Hypothalamus (tissue), 51 donors: ENCODE measurements around the gene KIN.
"Not testable (repeated sequence)": the region's sequence is repeated elsewhere in the genome, so short reads cannot be mapped to it uniquely, and the experiment has no call there.

Experiments
- DNase-seq, 51 donors: peaks; one replicate each; lab custom pipeline; 2025; lab: John Stamatoyannopoulos, UW

Gene KIN, protein sequence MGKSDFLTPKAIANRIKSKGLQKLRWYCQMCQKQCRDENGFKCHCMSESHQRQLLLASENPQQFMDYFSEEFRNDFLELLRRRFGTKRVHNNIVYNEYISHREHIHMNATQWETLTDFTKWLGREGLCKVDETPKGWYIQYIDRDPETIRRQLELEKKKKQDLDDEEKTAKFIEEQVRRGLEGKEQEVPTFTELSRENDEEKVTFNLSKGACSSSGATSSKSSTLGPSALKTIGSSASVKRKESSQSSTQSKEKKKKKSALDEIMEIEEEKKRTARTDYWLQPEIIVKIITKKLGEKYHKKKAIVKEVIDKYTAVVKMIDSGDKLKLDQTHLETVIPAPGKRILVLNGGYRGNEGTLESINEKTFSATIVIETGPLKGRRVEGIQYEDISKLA

DNA sequence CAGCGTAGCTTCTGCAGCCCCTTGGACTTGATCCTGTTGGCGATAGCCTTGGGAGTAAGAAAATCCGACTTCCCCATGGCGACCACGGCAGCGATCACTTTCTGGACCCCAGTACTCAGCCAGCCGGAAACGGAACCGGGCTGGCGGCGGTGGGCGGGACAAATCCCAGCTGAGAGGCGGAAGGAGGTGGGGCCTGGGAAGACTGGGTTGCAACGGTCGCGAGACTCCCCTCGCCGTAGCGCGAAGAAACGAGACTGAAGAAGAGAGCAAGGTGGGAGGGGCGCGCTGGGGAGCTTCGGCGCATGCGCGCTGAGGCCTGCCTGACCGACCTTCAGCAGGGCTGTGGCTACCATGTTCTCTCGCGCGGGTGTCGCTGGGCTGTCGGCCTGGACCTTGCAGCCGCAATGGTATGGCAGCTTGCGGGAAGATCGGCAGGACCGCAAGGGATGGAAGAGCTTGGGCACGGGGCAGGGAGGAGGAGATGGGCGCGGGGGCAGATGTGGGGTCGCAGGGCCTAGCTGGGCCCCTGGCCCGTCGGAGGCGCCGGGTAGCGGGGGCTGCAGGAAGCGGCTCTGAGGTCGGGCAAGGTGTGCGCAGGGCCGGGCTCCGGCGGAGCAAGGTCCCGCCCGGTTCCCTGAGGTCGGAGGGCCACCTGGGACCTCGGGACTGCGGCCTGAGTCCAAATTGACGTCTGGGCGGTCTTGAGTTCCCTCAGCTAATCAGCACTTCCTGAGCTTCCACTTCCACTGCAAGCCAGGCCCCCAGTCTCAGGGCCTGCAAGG, at the start of gene KIN, which contains the start of gene ATP5F1C:
TSS of gene KIN (minus strand) at position 137 of the 782 bp plus-strand sequence. CDS start at position 77, 60 bp downstream.
TSS of gene ATP5F1C (plus strand) at position 321 of the 782 bp plus-strand sequence. CDS start at position 352, 31 bp downstream.
- DNase-seq = peak; percentile 82 to 98 (median 95)

DNA sequence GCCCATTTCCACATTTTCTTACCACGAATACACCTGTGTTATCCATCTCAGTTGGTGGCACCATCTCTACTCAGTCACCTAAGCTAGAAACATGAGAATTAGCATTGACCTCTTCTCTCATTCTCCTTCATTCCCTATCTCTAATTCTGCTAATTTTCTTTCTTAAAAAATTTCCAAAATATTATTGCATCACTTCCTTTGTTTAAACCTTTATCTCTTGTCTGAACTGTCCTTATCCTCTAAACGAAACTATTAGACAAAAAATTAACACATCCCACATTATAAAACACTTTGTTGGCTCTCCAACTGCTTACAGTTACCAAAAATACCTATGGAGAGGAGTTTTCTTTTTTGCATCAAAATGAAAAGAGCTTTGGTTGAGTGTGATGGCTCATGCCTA, 48.8 kb upstream of the KIN start:
- DNase-seq = no peak

DNA sequence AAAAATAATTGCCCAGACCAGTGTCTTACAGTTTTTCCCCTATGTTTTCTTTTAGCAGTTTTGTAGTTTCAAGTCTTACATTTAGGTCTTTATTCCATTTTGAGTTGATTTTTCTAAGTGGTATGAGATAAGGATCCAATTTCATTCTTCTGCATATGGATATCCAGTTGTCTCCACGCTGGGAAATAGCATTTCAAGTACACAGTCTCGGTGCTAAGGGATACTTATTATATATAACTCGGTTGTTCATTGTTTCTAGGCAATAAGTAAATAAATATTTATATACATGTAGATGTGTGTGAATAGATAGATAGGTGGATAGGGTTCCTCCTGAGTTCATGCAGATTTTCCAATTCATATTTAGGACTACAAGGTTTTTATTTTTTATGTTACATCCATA, 46.5 kb upstream of the KIN start:
- DNase-seq = no peak

DNA sequence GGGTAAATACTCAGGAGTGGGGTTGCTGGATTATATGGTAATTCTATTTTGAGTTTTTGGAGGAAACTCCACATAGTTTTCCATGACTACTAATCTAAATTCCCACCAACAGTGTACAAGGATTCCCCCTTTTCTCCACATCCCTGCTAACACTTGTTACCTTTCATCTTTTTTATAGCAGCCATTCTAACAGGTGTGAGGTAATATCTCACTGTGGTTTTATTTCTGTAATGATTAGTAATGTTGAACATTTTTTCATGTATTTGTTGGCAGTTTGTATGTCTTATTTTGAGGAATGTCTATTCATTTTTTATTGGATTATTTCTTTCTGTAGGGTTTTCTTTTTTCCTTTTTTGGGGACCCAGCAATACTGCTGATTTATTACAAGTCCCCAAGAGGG, 45.4 kb upstream of the KIN start:
- DNase-seq = no peak

DNA sequence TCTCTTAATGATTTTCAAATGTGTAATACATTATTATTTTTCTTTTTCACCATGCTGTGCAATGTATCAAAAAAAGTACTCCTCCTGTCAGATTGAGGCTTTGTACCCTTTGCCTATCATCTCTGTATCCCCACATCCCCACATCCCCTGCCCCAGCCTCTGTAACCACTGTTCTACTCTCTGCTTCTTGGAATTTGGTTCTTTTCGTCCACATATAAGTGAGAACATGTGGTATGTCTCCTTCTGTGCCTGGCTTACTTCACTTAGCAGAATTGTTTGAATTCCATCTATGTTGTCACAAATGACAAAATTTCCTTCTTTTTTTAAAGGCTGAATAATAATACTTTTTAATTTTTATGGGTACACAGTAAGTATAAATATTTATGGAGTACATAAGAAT, 44.3 kb upstream of the KIN start:
- DNase-seq = no peak

DNA sequence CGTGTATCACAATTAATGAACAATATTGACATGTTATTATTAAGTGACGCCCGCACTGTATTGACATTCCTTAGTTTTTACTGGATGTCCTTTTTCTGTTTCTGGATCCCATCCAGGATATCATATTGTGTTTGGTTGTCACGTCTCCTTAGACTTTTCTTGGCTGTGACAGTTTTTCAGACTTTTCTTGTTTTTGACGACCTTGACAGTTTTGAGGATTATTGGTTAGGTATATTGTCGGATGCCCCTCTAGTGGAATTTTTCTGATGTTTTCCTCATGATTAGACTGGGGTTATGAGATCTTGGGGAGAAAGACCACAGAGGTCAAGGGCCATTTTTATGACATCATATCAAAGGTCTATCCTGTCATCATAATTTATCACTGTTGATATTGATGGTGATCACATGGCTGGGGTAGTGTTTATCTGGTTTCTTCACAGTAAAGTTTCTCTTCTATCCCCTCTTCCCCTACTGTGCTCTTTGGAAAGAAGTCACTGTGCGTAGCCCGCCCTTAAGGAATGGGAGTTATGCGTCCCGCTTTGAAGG, 41.6 kb upstream of the KIN start:
- DNase-seq = no peak

DNA sequence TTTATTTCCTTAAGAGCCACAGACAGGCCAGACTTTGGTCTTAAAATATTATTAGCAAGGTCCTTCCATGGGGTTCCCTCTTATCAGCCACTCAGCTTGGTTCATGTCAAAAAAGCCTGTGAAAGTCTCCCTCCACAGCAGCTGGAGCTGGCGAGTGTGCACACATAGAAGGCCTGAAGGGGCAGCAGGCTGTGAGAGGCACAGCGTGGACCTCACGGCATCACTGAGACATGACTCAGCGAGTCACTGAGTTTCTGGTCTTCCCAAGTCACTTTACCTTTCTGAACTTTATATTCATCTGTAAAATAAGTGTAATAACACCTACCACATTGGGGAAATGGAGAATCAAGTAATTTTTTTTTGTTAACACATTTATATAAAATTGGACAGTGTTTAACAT, 39.2 kb upstream of the KIN start:
- DNase-seq = no peak

DNA sequence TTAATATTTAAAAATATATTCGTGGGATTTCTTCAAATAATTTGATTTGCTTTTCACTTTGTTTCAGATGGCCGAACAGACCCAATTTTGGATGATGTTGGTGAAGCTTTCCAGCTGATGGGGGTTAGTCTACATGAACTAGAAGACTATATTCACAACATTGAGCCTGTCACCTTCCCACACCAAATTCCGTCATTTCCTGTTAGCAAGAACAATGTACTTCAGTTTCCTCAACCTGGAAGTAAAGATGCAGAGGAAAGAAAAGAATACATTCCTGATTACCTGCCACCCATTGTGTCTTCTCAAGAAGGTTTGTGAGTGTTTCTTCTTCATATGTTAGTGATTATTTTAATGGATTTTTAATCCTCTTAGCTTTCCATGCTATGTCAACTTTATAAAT, 36.5 kb upstream of the KIN start:
- no peak for DNase-seq

DNA sequence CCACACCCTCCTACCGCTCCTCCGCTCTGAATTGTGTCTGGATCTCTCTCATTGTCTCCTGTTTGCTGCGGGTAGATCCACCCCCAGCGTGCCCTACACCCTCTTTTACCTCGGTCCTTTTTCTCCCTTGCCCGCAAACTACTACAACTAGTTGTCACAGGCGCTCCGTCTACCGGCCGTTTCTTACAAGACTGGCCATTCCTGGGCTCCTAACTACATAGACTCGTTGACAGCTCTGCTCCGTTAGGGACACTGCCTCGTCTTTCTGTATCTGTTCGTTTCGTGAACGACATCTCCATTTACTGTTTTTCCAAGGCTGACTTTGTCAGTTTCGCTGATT, 31.3 kb upstream of the KIN start:
- peak in 33 of 51 donors; percentile 2 to 62 (median 31) for DNase-seq

DNA sequence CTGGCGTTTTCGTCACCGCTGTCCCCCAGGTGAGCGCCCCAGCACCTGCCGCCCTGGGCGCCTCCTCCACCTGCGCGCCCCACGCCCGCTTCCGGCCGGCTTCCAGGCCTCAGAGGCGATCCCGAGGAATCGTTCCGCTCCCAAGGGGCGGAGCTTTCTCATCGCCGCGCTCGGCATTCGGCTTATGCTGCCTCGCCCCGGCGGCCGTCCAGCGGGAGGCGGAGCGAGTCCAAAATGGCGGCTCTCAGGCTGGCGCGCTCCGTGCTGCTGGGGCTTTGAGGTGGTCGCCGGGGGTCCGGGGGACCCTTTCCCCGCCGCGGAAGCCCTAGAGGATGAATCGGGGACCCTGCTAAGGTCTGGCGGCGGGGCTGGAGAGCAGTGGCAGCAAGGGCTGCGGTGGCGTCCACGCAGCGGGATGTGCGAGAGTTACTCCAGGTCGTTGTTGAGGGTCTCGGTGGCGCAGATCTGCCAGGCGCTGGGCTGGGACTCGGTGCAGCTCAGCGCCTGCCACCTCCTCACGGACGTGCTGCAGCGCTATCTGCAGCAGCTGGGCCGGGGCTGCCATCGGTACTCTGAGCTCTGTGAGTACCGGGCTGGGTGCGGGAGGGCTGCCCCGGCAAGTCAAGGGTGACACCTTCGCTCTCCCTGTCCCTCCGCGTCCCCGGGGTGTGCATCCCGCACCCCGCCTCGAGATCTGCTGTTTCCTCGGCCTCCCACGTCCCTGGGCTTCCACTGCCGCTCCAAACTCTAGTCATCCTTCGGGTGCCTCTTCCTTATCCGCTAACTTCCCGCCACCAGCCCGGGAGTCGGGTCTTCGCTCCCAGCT, 30.7 kb upstream of the KIN start, which contains the start of gene TAF3:
TSS of gene TAF3 (plus strand) at position 211 of the 826 bp plus-strand sequence. CDS start at position 416, 205 bp downstream.
- peak; percentile 36 to 93 (median 80) for DNase-seq

DNA sequence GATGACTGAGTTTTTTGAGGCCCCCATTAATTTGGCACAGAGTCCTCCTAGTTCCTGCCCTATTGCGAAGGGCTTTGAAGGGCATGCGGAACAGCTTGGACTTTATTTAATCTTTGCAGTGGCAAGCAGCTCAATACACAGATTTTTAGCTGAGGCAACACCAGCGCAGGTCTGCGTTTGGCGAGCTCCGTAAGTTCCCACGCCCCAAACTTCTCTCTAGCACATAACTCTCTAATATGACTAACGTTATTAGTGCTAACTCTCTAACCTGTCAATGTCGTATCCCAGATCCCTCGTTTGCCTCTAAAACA, 30.1 kb upstream of the KIN start:
- no peak for DNase-seq

DNA sequence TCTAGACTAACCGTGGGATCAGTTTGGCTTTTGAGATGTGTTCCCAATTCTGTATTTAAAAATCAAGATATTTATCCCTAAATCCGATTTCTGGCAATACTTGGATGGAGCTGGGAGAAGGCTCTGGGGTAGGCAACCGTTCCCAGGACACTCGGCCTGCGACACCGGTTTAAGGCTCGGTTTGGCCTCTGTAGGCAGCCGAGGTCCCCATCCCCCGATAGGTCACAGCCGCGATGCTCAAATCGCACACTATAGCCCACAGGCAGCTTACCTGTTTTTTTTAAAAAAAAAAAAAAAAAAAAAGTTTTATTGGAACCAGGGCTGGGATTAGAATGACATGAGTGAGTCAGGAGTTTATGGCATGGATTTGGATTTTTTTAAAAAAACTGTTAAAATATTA, 29.8 kb upstream of the KIN start:
- no peak for DNase-seq

DNA sequence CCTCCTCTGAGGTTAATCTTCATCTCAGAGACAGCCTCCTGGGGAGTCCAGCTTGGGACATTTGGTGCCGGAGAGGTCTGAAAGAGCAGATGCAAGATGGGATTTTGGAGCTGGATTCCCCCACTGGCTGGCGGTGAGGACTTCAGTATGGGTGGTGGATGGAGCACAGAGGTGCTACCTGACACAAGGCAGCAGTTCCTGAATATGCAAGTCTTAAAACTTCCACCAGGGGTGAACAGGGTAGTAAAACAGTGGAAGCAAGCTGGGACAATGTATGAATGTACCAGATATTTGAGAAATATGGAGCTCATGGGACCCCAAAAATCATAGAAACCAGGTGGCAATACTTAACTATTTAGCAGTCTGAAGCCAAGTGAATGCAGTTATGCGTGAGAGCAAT, 25.7 kb upstream of the KIN start:
- no peak for DNase-seq

DNA sequence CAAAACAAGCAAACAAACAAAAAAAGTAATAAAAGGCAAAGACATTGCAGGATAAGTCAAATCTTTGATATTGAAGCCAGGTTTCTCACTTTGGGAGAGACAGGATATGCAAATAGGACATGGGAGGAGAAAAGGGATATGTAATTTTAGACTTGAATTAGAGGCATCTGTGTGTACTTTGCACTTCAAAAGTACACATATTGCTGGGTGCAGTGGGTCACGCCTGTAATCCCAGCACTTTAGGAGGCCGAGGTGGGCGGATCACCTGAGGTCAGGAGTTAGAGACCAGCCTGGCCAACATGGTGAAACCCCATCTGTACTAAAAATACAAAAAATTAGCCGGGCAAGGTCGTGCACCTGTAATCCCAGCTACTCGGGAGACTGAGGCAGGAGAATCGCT, 23.9 kb upstream of the KIN start:
- not testable (repeated sequence) for DNase-seq

DNA sequence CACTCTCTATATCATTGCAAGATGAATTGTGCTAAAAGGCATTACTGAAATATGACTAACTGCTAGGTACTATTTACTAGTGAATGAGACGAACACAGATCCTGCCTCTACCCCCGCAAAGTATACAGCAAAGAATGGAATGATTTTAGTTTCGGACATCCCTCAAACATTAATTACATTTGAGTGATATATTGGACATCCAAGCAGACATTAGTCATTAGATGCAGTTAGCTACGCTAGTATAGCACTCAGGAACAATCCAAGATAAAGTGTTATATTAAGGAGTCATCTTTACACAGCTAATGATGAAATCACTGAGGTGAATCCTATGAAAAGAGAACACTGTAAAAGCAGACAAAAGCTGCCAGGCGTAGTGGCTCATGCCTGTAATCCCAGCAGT, 23.2 kb upstream of the KIN start:
- no peak for DNase-seq

DNA sequence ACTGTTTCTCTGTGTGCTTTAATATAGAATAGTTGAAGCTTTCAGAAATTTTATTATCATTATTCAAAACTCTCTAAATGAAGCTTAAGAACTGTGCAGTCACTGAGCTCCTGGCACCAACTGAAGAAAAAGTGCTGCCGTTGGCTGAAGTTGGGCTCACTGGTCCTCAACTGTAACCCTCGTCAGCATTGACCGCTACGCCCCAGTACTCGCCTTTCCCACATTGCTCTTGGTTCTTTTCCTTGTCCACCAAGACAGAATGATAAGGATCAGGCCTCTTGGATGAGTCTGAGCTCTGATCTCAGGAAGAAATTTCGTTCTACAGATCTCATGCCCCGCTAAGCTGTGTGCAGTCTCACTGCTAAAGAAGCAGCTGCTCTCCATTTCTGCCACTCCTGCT, 22.6 kb upstream of the KIN start:
- DNase-seq = no peak

DNA sequence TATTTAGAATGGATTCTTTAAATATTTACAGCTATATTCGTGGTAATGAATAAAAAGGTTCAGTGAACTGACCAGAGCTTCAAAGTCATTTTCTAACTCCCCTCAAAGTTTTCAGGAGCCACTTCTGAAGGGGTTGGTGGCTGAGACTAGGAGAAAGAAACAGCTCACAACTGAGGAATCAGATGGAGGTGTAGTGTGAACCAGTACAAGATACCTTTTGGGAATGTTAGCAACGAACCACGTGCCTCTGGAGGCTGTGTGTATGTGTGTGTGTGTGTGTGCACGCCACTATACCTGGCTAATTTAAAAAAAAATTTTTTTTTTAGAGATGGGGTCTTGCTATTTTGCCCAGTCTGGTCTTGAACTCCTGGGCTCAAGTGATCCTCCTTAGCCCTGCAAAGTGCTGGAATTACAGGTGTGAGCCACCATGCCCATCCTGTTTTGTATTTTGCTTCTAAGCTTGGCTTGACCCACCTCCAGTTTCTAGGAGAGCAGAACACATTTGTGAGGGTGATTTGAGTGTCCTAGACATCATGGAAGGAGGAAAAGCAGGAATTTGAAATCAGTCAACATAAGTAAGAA, 21.0 kb upstream of the KIN start:
- no peak for DNase-seq

DNA sequence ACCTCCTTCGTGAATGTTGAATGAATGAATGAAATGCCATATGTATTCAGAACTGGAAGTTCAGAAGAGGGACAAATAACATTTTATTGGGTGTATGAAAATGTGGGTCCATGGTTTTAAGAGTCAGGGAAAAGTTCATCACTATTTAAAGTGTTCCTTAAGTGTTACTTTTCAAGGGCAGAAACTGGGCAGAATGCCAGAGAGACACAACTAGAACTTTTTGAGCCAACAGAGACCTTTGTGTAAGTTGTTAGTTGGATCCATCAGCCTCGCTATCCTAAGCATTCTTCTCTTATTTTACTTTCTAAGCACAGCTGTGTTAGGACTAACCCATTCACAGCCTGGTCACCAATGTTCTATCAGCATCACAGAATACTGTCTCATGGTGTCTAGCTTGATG, 16.9 kb upstream of the KIN start:
- peak in 1 of 51 donors; percentile 21 for DNase-seq

DNA sequence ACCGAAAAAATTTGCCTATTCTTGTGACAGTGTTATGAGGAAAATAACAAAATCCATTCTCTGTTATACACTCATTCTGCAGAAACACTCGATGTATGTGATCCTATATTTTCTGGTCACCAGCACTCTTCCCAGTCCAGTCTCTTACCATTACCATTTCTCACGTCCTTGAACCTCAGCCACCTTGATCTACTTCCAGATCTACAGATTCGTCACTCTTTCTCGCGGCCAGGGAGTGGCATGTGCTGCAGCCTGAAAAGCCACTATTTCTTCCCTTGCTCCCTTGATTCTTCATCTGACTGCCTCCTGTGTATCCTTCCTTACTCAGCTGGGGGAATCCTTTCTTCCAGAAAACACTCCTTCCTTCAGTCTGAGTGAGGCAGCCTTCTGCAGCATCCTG, 16.4 kb upstream of the KIN start:
- no peak for DNase-seq

DNA sequence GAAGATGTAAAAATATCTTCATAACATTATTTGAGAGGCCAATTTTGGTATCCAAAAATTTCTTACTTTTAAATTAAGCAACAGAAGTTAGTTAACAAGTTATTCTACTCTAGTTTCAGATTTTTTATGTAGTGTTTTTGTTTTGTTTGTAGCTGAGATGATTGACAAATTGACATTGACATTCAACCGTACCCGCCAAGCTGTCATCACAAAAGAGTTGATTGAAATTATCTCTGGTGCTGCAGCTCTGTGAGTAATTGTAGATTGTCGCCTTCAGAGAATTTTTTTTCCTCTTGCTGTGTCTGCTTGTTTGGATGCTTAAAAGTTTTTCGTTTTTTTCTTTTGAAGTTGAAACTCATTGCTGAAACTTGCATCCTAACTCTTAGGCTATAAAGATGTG, 14.8 kb upstream of the KIN start:
- no peak for DNase-seq

DNA sequence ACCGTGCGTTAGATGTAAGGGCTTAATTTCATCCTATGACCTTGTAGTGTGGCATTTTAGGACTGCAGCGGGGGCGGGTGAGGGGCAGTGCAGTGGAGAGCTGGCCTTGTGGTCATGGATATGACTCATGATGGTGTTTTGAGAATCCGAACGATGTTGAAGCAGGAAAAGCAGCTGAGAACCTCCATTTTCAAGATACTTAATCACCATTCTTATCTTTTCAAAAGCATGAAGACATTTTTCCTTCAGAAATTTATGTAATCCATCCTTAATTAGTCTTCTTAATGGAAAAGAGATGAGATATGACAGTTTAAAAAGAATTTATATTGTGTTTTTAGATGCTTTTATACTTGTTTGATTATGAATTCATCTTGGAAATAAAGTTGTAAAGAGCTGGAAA, 9.8 kb upstream of the KIN start:
- no peak for DNase-seq
